Stimulated activated CD4-positive, alpha-beta T cell treated with anti-CD3 and anti-CD28 coated beads, Interleukin-2, amount 100 ng/mL, for 48 hours (primary cell): ENCODE results near the gene FAM174B.
"Not testable (repeated sequence)": the region's sequence is repeated elsewhere in the genome, so short reads cannot be mapped to it uniquely, and the experiment has no call there.

Experiments used
- DNase-seq, 2 donors: peaks; one replicate each; pipeline ENCODE4 v3.0.0-alpha.2; 2020

FAM174B gene

GRCh38 chr15:92617549-92618520, 37.7 kb downstream of the FAM174B start:
- DNase-seq, result no peak

GRCh38 chr15:92616621-92617548, 38.7 kb downstream of the FAM174B start:
- DNase-seq, result no peak

GRCh38 chr15:92614791-92615785, 40.5 kb downstream of the FAM174B start:
- no peak for DNase-seq

GRCh38 chr15:92614301-92614700, 41.3 kb downstream of the FAM174B start:
- no peak for DNase-seq

GRCh38 chr15:92613841-92614240, 41.7 kb downstream of the FAM174B start:
- no peak for DNase-seq

- DNase-seq, result no peak
Observed at GRCh38 chr15:92612891-92613290, 42.7 kb downstream of the FAM174B start.

- no peak for DNase-seq
Observed at GRCh38 chr15:92611995-92612745, 43.4 kb downstream of the FAM174B start.

- no peak for DNase-seq
Observed at GRCh38 chr15:92611150-92611549, 44.4 kb downstream of the FAM174B start.

- no peak for DNase-seq
Observed at GRCh38 chr15:92610101-92610520, 45.5 kb downstream of the FAM174B start.

GRCh38 chr15:92608866-92609700, 46.5 kb downstream of the FAM174B start:
- no peak for DNase-seq

- not testable (repeated sequence) for DNase-seq
Observed at GRCh38 chr15:92606836-92607150, 48.8 kb downstream of the FAM174B start.

GRCh38 chr15:92606126-92606835, 49.3 kb downstream of the FAM174B start:
- no peak for DNase-seq

GRCh38 chr15:92605225-92605944, 50.2 kb downstream of the FAM174B start:
- no peak for DNase-seq

GRCh38 chr15:92603743-92604470, 51.7 kb downstream of the FAM174B start:
- DNase-seq, result no peak

GRCh38 chr15:92603278-92603677, 52.3 kb downstream of the FAM174B start:
- DNase-seq, result no peak

GRCh38 chr15:92602267-92602593, 53.3 kb downstream of the FAM174B start:
- no peak for DNase-seq

- no peak for DNase-seq
Observed at GRCh38 chr15:92601592-92602266, 53.8 kb downstream of the FAM174B start.

- no peak for DNase-seq
Observed at GRCh38 chr15:92600856-92601255, 54.7 kb downstream of the FAM174B start.
